OCI-LY7 (cell line): ENCODE data around the gene SMOC1. TPM values are rescaled to one million over a fixed set of nuclear protein-coding genes. Genes with fewer than 3 reads are reported as not detected.

Experiments
- BruUV-seq: library from RNA; stranded (reverse); fragments of 400-500 nt; replicated peaks from 2 replicates; lab custom pipeline; 2021; lab: Mats Ljungman, UMichigan
- CTCF ChIA-PET: fragments of 300-600 bp; sonication (Branson Sonifier 250); formaldehyde crosslinking; loops from one replicate; lab custom pipeline; 2022; ENCODE audit warnings: antibody characterized with exemption; ENCODE audit not compliant: unreplicated experiment; lab: Charles Lee
- POLR2A ChIA-PET: fragments of 300-600 bp; sonication (Branson Sonifier 250); formaldehyde crosslinking; loops from one replicate; lab custom pipeline; 2022; ENCODE audit warnings: antibody characterized with exemption; lab: Charles Lee
- DNase-seq: peaks from one replicate; pipeline ENCODE4 v3.0.0-alpha.2; 2015; ENCODE audit warnings: low spot score
- H2AFZ ChIP-seq: fragments of 200-600 bp; sonication (generic), shearing (Covaris generic); 2 replicates; pipeline ENCODE4 v1.6.1; 2014; ENCODE audit warnings: mild to moderate bottlenecking, antibody characterized with exemption, low read length, moderate library complexity
- H3K27ac ChIP-seq: fragments of 200-600 bp; sonication (generic); 2 replicates; pipeline ENCODE4 v1.5.1; 2014; ENCODE audit warnings: mixed run types, low read depth, mild to moderate bottlenecking, moderate library complexity, low read length, inconsistent platforms; ENCODE audit not compliant: poor library complexity, severe bottlenecking
- H3K36me3 ChIP-seq: fragments of 200-600 bp; sonication (generic); 2 replicates; pipeline ENCODE4 v1.6.1; 2014; ENCODE audit warnings: mild to moderate bottlenecking, antibody characterized with exemption, low read length, moderate library complexity, mixed read lengths; ENCODE audit not compliant: insufficient read depth
- H3K4me1 ChIP-seq: fragments of 200-600 bp; sonication (generic); 2 replicates; pipeline ENCODE4 v1.5.1; 2014; ENCODE audit warnings: mild to moderate bottlenecking, low read length; ENCODE audit not compliant: insufficient read depth, poor library complexity, severe bottlenecking
- H3K4me2 ChIP-seq: fragments of 200-600 bp; sonication (generic); 2 replicates; pipeline ENCODE4 v1.6.1; 2014; ENCODE audit warnings: mild to moderate bottlenecking, low read length
- H3K4me3 ChIP-seq: fragments of 200-600 bp; sonication (generic); 2 replicates; pipeline ENCODE4 v1.5.1; 2014; ENCODE audit warnings: mild to moderate bottlenecking, low read depth, low read length; ENCODE audit not compliant: poor library complexity, severe bottlenecking
- H3K79me2 ChIP-seq: fragments of 200-600 bp; sonication (generic); 2 replicates; pipeline ENCODE4 v1.6.1; 2016; ENCODE audit warnings: low read depth, mild to moderate bottlenecking, low read length, moderate library complexity, mixed read lengths; ENCODE audit not compliant: insufficient read depth
- H3K9me2 ChIP-seq: fragments of 200-600 bp; sonication (generic); 2 replicates; pipeline ENCODE4 v1.6.1; 2016; ENCODE audit warnings: mild to moderate bottlenecking, low read length, mixed read lengths; ENCODE audit not compliant: insufficient read depth
- H3K9me3 ChIP-seq: fragments of 200-600 bp; sonication (generic); 2 replicates; pipeline ENCODE4 v1.6.1; 2014; ENCODE audit warnings: mild to moderate bottlenecking, mixed run types, low read length, mixed read lengths
- H4K20me1 ChIP-seq: fragments of 200-600 bp; sonication (generic); 2 replicates; pipeline ENCODE4 v1.6.1; 2014; ENCODE audit warnings: mild to moderate bottlenecking, antibody characterized with exemption, low read length, moderate library complexity, mixed read lengths; ENCODE audit not compliant: insufficient read depth
- EZH2phosphoT487 ChIP-seq: fragments of 200-600 bp; sonication (generic); IDR thresholded peaks from 2 replicates; pipeline ENCODE4 v1.6.1; 2018; ENCODE audit warnings: low read depth, borderline replicate concordance, mild to moderate bottlenecking, mixed run types, antibody characterized with exemption, low read length, moderate library complexity, mixed read lengths
- intact Hi-C: fragments of 100-400 bp; cut with micrococcal nuclease; formaldehyde crosslinking; loops from one replicate; pipeline ENCODE4 v1.10.0; 2022; ENCODE audit not compliant: unreplicated experiment
- total RNA-seq, 2 experiments: library from RNA; depleted of rRNA in 1 of 2; stranded (reverse); fragments of >200 nt in 1 of 2; shearing (Covaris generic) in 1 of 2; gene quantifications; 2 replicates each; pipeline ENCODE4 v1.2.3, GENCODE V29; 2014 to 2022
- TF ChIP-seq, protein P1 (sequence below): fragments of 200-600 bp; sonication (generic); conservative IDR thresholded peaks from 2 replicates; pipeline ENCODE4 v1.5.1; 2014; ENCODE audit warnings: mild to moderate bottlenecking, antibody characterized with exemption, low read length, moderate library complexity, mixed read lengths

SMOC1 gene
- total RNA-seq, 2 experiments from 2014 or later: not detected

- H3K4me3 ChIP-seq: no peak overlapping the region
- intact Hi-C loops: no loop called here
- H3K4me2 ChIP-seq: no peak overlapping the region
- ChIA-PET CTCF (no interaction called here), POLR2A (no interaction called here)
- TF ChIP-seq EZH2phosphoT487: no peak
- TF ChIP-seq, protein P1, sequence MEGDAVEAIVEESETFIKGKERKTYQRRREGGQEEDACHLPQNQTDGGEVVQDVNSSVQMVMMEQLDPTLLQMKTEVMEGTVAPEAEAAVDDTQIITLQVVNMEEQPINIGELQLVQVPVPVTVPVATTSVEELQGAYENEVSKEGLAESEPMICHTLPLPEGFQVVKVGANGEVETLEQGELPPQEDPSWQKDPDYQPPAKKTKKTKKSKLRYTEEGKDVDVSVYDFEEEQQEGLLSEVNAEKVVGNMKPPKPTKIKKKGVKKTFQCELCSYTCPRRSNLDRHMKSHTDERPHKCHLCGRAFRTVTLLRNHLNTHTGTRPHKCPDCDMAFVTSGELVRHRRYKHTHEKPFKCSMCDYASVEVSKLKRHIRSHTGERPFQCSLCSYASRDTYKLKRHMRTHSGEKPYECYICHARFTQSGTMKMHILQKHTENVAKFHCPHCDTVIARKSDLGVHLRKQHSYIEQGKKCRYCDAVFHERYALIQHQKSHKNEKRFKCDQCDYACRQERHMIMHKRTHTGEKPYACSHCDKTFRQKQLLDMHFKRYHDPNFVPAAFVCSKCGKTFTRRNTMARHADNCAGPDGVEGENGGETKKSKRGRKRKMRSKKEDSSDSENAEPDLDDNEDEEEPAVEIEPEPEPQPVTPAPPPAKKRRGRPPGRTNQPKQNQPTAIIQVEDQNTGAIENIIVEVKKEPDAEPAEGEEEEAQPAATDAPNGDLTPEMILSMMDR: no peak
- no peak for DNase-seq
- no TSS peak for BruUV-seq
- no peaks in the 10 kb centered on the region for H3K9me3 ChIP-seq
- H3K27ac ChIP-seq: no peak overlapping the region
- no peaks in the 10 kb centered on the region for H3K9me2 ChIP-seq
- H3K36me3 ChIP-seq: no peaks in the 10 kb centered on the region
- H3K4me1 ChIP-seq: no peaks in the 10 kb centered on the region
- no peak overlapping the region for H2AFZ ChIP-seq
- no peaks in the 10 kb centered on the region for H3K79me2 ChIP-seq
- no peaks in the 10 kb centered on the region for H4K20me1 ChIP-seq
Observed at GRCh38 chr14:70000601-70001000, 121.4 kb downstream of the SMOC1 start.

- H3K4me1 ChIP-seq: no peaks in the 10 kb centered on the region
- H3K9me3 ChIP-seq: no peaks in the 10 kb centered on the region
- no TSS peak for BruUV-seq
- no peak overlapping the region for H3K27ac ChIP-seq
- TF ChIP-seq, protein P1: no peak
- TF ChIP-seq EZH2phosphoT487: no peak
- no peaks in the 10 kb centered on the region for H3K79me2 ChIP-seq
- H3K4me2 ChIP-seq: no peak overlapping the region
- H3K9me2 ChIP-seq: no peaks in the 10 kb centered on the region
- DNase-seq: no peak
- H3K4me3 ChIP-seq: no peak overlapping the region
- ChIA-PET CTCF (no interaction called here), POLR2A (no interaction called here)
- no peaks in the 10 kb centered on the region for H3K36me3 ChIP-seq
- H2AFZ ChIP-seq: no peak overlapping the region
- H4K20me1 ChIP-seq: no peaks in the 10 kb centered on the region
- intact Hi-C loops: no loop called here
Observed at GRCh38 chr14:70002589-70003346, 123.6 kb downstream of the SMOC1 start.

DNA sequence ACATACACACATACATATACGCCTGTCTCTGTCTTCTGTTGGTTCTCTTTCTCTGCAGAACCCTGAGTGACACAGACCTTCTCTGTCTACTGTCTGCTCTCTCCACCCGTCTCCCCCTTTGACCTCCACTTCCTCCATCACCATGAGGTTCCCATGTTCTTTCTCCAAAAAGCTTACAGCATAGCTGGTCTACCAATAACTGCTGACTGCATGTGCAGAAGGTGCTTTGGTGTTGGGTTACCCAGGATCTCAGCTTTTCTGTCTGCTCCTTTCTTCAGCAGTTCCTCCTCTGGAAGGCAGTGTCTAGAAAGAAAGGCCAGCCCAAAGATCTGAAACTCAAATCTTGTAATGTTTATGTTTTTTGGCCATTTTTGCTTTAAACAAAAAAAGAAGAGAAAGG, 125.6 kb downstream of the SMOC1 start:
- intact Hi-C loops: no loop called here
- no peak for DNase-seq
- no peak overlapping the region for H3K4me2 ChIP-seq
- H3K27ac ChIP-seq: no peak overlapping the region
- no peaks in the 10 kb centered on the region for H3K79me2 ChIP-seq
- no peaks in the 10 kb centered on the region for H3K9me3 ChIP-seq
- no peak overlapping the region for H2AFZ ChIP-seq
- ChIA-PET CTCF (interaction anchor here (0.6 kb wide), 1 partner anchor 80 kb away, joined by 3 read pairs; no protein-coding TSS in a partner anchor), POLR2A (interaction anchor here (0.7 kb wide), 1 partner anchor 12 kb away, joined by 3 read pairs; no protein-coding TSS in a partner anchor)
- no peak overlapping the region for H3K4me3 ChIP-seq
- no TSS peak for BruUV-seq
- TF ChIP-seq, protein P1: no peak
- no peak for TF ChIP-seq EZH2phosphoT487
- H3K4me1 ChIP-seq: peaks cover 13% of the 10 kb centered on the region
- no peaks in the 10 kb centered on the region for H3K36me3 ChIP-seq
- H4K20me1 ChIP-seq: no peaks in the 10 kb centered on the region
- H3K9me2 ChIP-seq: no peaks in the 10 kb centered on the region
